Measurements from ENCODE around the gene POLQ.
"Not testable (repeated sequence)": the region's sequence is repeated elsewhere in the genome, so short reads cannot be mapped to it uniquely, and the experiment has no call there.

The POLQ gene

DNA sequence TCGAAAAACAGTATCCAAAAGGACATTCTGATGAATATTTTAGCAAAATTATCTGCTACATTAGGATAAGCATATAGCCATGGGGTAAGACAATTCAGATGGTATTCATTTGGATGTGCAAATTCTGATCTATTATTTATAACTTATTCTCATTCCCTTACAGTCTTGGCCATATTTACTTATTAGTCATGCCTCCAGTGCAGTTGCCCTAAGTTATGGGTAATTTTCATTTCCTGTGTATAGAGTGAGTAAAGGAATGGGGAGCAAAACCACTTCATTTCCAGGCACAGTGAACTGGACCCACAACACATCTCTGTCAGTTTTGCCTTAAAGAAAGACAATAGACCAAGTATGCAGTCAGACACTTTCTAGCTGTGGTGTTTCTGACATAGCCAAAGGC lies 134.3 kb downstream of the POLQ start:
- H3K27me3 ChIP-seq (replicated peaks) = no peaks in the 10 kb centered on the region
- in situ Hi-C loops (cut with HindIII; ENCODE audit: low pct_ligation_motif_present, low sequenced_read_pairs) = no loop called here
- no peaks in the 10 kb centered on the region for H3K36me3 ChIP-seq (replicated peaks)
- no peak overlapping the region for H3K4me3 ChIP-seq (ENCODE audit: low read depth, low read length)
- no peak overlapping the region for H3K27ac ChIP-seq
- DNase-seq = no peak
- TF ChIP-seq CTCF (IDR thresholded peaks at IDR 0.05; ENCODE audit: low read depth, low read length, missing control alignments) = no peak

- H3K36me3 ChIP-seq (replicated peaks) = no peaks in the 10 kb centered on the region
- no peaks in the 10 kb centered on the region for H3K27me3 ChIP-seq (replicated peaks)
- TF ChIP-seq CTCF (IDR thresholded peaks at IDR 0.05; ENCODE audit: low read depth, low read length, missing control alignments) = no peak
- H3K27ac ChIP-seq = no peak overlapping the region
- in situ Hi-C loops (cut with HindIII; ENCODE audit: low pct_ligation_motif_present, low sequenced_read_pairs) = no loop called here
- H3K4me3 ChIP-seq (ENCODE audit: low read depth, low read length) = no peak overlapping the region
- DNase-seq = no peak
Measured at GRCh38 chr3:121405631-121406030, 140.2 kb downstream of the POLQ start.

GRCh38 chr3:121399820-121400219 lies 146.0 kb downstream of the POLQ start:
- in situ Hi-C loops (cut with HindIII; ENCODE audit: low pct_ligation_motif_present, low sequenced_read_pairs) = no loop called here
- Histone ChIP-seq H3K27me3 (replicated peaks) (no peaks in the 10 kb centered on the region), H3K4me3 (ENCODE audit: low read depth, low read length) (no peak overlapping the region), H3K36me3 (replicated peaks) (no peaks in the 10 kb centered on the region), H3K27ac (no peak overlapping the region)
- no peak for TF ChIP-seq CTCF (IDR thresholded peaks at IDR 0.05; ENCODE audit: low read depth, low read length, missing control alignments)
- DNase-seq = no peak

DNA sequence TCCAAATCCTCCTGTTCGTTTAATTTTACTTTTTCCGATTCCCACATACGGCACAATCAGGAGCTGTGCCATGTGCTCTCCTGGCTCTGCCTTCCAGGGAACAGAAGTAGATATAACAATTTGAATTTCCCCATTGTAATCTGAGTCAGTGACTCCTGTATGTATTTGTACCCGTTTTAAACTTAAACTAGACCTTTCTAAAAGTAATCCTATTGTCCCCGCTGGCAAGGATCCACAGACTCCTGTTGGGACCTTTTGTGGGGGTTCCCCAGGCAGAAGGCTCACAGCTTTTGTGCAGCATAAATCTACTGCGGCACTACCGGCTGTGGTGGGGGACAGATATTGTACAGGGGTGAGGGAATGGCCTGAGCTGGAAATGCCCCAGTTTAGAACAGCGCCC lies 147.7 kb downstream of the POLQ start:
- H3K36me3 ChIP-seq (replicated peaks); H3K27ac ChIP-seq; DNase-seq; H3K27me3 ChIP-seq (replicated peaks); H3K4me3 ChIP-seq (ENCODE audit: low read depth, low read length); in situ Hi-C loops (cut with HindIII; ENCODE audit: low pct_ligation_motif_present, low sequenced_read_pairs): not testable (repeated sequence)

DNA sequence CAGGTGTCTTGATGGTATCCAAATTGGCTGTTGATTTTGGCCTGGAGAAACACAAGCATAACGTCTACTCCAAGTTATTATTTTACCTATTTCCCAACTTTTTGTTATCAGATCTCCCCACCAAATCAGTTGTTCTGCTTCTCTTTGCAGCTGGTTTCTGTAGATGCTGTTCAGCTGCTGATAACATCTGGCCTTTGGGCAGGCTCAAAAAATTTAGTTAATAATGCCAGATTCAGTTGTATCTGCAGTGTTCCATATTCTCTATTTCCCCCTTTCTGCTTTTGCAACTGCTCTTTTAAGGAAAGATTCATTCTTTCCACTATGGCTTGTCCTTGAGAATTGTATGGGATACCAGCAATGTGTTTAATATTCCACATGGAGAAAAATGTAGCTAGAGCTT lies 149.8 kb downstream of the POLQ start:
- DNase-seq; H3K27ac ChIP-seq; H3K36me3 ChIP-seq (replicated peaks); in situ Hi-C loops (cut with HindIII; ENCODE audit: low pct_ligation_motif_present, low sequenced_read_pairs); H3K4me3 ChIP-seq (ENCODE audit: low read depth, low read length); H3K27me3 ChIP-seq (replicated peaks): not testable (repeated sequence)

GRCh38 chr3:121388308-121388707 lies 157.5 kb downstream of the POLQ start:
- H3K27ac ChIP-seq; H3K36me3 ChIP-seq (replicated peaks); in situ Hi-C loops (cut with HindIII; ENCODE audit: low pct_ligation_motif_present, low sequenced_read_pairs); H3K4me3 ChIP-seq (ENCODE audit: low read depth, low read length); DNase-seq; H3K27me3 ChIP-seq (replicated peaks): not testable (repeated sequence)
